Caki2 (cell line): ENCODE data around the gene EEPD1. TPM values are rescaled to one million over a fixed set of nuclear protein-coding genes. Genes with fewer than 3 reads are reported as not detected.

Source experiments
- DNase-seq: peaks from one replicate; pipeline ENCODE4 v3.0.0-alpha.2; 2015; ENCODE audit warnings: low read depth
- in situ Hi-C: cut with HindIII; loops from 2 replicates; pipeline ENCODE4 v1.10.0; 2016; ENCODE audit warnings: low sequenced_read_pairs, low pct_unique_long_range_greater_than_20kb, mixed read lengths
- total RNA-seq: library from RNA; depleted of rRNA; stranded (reverse); fragments of >200 nt; shearing (Covaris generic); gene quantifications from 2 replicates; pipeline ENCODE4 v1.2.3, GENCODE V29; 2014; ENCODE audit warnings: low replicate concordance

The EEPD1 gene
- total RNA-seq, 1 experiment from 2014 or later, result 91.9 TPM

DNA sequence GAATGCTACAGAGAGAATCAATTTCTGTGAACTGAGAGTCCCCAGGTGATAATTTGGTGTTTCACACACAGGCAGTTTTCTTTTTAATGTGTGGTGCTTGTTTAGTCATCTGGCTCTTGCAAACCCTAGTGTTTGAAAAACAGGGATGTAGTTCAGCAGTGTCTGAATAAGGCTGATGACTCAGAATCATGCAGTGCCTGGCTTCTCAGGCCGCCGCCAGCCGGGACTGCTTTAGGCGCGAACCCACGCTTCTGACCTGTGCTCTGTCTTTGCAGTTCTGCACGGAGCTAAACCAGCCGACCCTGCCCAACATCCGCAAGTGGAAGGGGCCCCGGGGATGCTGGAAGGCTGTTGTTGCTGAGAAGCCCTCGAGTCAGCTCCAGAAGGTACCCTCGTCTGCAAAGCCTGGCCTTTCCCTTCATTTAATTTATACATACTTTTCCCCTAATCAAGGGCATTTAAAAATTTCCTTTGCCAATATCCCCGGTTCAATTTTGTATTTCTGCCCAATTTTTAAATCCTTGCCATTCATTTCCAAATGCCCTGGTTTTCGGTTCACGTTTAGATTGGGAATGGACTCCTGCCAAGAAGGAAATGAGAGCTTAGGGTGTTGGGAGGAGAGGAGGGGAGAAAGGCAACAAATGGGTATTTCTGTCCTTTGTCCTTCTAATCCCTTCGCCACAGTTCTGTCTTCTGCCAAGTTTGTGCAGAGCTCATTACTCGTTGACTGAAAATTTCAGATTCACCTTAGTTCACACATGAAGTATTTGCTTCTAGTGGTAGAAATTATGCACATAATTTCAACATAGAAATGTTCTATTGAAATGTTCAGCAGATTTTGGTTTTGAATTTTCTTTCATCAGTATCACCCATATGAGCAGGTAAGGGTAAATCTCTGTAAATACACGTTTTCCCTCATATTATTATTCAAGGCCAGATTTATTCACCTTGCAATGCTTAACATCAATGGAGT, 128.1 kb downstream of the EEPD1 start:
- in situ Hi-C loops, result no loop called here
- peak; percentile 80 for DNase-seq

- DNase-seq, result peak; percentile 38
- in situ Hi-C loops, result no loop called here
Observed at GRCh38 chr7:36281945-36282717, 129.1 kb downstream of the EEPD1 start.

DNA sequence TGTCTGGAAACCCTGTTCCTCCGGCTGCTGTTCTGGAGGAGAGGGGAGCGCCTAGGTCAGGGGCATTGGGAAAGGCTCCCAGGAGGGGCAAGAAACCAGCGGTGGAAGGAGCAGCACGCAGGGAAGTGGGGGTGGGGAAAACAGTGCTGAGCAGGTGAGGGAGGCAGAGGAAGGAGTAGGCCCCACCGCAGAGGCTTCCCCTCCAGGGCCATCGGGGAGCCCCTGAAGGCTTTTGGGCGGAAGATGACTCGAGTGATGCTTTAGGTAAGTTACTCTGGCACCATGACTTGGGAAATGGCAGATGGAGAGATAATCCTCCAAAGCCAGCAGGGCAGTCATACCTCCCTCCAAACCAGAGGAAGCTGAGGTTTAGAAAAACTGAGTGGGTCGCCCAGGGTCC, 130.1 kb downstream of the EEPD1 start:
- in situ Hi-C loops, result no loop called here
- DNase-seq, result no peak

DNA sequence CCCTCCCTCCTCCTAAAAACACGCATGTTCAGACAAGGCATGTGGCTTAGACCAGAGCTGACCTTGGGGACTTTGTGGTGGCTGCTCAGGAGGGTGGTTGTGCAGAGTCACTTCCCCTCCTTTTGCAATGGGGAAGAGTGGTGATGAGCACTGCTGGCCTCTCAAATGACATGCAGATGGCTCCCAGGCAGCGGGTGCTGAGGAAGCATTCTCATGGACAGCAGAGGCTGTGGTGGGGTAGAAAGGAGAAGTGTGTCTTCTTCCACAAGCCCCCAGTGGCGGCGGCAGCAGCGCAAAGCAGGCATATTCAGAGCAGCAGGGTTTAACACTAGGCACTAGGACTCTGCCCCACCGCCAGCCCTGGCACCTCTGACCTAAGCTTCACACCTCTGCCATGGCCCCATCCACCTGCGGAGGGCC, 130.7 kb downstream of the EEPD1 start:
- in situ Hi-C loops, result no loop called here

GRCh38 chr7:36284456-36285090, 131.5 kb downstream of the EEPD1 start:
- in situ Hi-C loops, result no loop called here
- DNase-seq, result no peak

More for the DNA sequence above, 130.7 kb downstream of the EEPD1 start:
- DNase-seq, result no peak

DNA sequence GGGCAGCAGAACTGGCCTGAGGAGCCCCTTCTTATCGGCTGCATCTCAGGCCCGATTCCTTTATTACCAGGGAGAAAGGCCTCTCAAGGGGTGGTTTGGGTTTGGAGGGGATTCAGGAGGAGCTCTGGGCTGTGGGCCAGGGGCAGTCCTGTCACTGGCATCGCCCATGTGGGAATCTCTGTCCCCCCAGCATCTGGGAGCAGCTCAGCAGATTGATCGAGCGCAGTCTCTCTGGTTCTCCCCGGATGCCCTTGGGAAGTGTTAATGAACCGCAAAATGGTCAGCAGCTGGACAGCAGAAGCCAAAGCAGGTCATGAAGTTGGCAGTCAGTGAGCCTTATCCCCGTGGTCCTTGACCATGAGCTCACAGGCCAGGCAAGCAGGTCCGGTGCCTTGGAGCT, 132.2 kb downstream of the EEPD1 start:
- in situ Hi-C loops, result no loop called here
- no peak for DNase-seq

GRCh38 chr7:36286226-36286625, 133.2 kb downstream of the EEPD1 start:
- no peak for DNase-seq
- in situ Hi-C loops, result no loop called here

DNA sequence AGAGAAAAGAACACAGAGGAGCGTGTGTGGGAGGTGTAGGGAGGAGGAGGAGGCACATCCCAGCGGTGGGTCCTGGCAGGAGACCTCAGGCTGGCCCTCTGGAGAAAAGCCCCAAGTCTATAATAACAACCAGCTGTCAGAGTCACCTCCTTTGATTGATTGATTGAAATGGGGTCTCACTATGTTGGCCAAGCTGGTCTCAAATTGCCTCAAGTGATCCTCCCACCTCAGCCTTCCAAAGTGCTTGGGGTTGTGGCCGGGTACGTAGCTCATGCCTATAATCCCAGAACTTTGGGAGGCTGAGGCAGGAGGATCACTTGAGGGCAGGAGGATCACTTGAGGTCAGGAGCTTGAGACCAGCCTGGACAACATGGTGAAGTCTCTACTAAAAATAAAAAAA, 133.6 kb downstream of the EEPD1 start:
- in situ Hi-C loops, result no loop called here

DNA sequence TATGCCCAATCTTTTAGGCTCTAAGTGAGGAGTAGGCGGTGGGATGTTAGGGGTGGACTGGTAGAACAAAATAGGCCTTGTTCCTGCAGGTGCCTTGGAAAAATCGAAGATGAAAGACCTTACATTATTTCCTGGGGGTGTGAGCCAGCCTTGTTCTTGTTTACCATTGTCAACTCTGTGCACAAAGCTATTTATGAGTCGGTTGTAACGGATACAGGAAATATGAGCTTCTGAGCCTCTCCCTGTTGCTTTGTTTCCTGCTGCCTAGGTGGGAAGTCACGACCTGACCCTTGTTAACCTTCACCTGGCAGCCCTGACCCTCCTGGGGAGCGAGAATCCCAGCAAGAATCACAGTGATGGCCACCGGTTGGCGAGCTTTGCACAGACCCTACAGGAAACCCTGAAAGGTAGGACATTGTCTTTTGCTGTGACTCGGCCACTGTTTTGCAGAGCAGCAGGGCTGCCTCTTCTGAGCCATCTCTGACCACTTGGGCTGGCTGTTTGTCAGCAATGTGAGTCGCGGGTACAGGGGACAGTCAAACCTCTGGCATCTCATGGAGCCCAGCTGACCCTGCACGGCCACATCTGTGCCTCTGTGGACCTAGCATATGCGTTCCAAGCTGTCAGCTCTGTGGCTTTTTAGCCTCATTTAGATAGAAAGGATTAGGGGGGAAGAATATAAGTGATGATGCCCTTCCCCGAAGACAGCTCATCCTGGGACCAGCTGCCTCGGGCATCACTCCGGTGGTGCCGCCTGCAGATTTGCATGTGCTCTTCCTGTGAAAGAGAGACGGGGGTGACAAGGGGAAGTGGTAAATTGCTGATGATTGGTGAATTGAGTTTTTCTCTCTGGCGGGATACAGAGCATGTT, 134.6 kb downstream of the EEPD1 start:
- in situ Hi-C loops, result no loop called here
- no peak for DNase-seq

More for the DNA sequence above, 133.6 kb downstream of the EEPD1 start:
- DNase-seq, result no peak

DNA sequence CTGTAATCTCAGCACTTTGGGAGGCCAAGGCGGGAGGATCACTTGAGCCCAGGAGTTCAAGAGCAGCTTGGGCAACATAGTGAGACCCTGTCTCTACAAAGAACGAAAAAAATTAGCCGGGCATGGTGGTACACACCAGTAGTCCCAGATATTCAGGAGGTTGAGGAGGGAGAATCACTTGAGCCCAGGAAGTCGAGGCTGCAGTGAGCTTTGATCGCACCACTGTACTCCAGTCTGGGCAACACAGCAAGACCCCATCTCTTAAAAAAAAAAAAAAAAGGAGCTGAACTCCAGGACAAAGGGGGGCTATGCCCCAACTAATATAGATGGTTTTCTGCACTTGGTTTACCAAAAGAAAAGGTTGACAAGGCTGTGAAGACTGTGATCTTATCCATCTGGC, 135.4 kb downstream of the EEPD1 start:
- DNase-seq, result no peak
- in situ Hi-C loops, result no loop called here

- peak; percentile 92 for DNase-seq
- in situ Hi-C loops, result no loop called here
Observed at GRCh38 chr7:36289833-36290661, 137.0 kb downstream of the EEPD1 start.

DNA sequence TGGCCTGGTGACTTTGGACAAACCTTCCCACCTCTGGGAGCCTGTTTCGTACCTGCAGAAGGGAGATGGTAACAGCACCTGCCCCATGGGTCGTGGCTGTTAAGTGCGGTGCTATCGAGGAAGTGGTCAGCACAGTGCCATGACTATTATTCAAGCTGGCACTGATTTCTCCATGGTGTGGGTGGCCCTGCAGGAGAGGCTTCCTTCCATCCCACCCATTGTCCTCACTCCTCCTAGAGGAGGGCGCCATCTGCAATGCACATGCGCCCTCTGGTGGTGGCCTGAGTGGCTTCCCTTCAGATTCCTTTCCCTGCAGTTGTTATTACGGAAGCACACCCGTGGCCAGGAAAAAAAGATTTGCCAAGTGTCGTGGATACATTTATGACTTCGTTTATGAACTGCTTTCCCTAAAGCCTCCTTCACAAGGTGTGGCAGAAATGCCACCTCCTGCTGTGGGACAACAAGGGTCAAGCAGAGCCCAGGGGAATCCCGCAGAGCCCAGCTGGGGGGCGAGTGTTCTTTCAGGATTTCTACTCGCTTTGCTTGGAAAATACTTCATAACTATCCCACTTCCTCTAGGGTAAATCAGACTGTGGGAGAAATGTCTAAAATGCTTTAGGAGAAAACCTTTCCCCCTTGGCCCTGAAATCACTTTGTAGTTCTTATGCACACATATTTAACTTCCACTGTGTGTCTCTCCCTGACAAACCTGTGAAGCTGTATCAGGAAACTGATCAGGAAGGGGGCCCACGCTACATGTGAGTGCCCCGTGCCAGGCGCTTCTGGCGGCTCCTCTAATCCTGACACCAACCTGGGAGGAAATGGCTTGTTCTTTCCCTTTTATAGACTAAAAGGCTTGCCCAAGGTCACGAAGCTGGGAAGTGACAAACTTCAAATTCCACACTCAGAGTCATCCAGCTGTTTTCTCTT, 138.6 kb downstream of the EEPD1 start:
- peak; percentile 89 for DNase-seq
- in situ Hi-C loops, result no loop called here

GRCh38 chr7:36295090-36295489, 142.0 kb downstream of the EEPD1 start:
- in situ Hi-C loops, result no loop called here

GRCh38 chr7:36296284-36296683, 143.2 kb downstream of the EEPD1 start:
- DNase-seq, result no peak
- in situ Hi-C loops, result no loop called here

More at GRCh38 chr7:36295090-36295489, 142.0 kb downstream of the EEPD1 start:
- no peak for DNase-seq

DNA sequence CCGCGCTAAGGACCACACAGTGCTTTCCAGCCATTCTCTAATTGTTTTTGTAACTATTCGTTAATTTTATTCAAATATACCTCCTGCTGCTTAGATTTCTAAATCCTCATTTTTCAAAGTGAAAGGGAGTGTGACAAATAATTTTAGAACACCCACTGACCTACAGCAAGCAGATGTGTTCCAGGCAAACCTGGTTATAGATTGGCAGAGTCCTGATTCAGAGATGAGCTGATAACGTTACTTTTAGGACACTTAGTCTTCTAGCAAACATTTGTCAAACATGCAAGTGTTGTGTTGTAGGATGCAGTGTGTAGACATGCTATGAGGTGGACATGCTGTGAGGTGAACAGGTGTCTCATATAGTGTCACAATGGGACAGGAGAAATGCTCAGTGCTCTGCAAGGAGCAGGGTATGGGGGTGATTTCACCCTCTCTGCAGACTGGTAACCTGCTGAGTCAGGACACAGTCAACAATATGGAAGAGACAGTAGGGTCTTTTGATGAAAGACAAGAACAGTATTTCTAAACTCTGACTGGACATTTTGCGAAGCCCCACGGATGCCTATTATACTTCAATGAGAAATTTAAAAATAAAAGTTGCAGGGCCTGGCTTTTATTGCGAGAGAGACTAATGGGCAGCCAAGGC, 144.4 kb downstream of the EEPD1 start:
- in situ Hi-C loops, result no loop called here

DNA sequence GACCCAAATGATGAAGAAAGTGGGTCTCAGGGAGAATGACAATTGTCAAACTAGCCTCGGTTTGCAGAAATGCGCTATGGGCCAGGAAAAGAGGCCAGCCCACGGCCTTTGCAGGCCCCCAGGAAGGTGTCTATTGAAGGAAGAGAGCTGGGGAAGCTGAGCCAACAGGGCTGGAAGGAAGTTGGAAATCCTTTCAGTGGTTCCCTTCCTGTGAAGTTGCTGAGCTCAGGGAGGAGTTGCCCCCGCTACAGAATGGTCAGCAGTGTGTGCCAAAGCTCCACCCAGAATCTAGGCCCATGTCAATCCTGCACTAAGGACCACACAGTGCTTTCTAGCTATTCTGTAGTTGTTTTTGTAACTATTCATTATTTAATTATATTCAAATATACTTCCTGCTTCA, 145.1 kb downstream of the EEPD1 start:
- DNase-seq, result no peak
- in situ Hi-C loops, result no loop called here

More for the DNA sequence above, 144.4 kb downstream of the EEPD1 start:
- no peak for DNase-seq
